LoVo (cell line): ENCODE results near the gene FOXO3.

Source experiments
- DNase-seq: peaks from one replicate; pipeline ENCODE4 v3.0.0-alpha.2; 2016; ENCODE audit warnings: low spot score

Gene FOXO3

GRCh38 chr6:108576709-108577108, 16.0 kb downstream of the FOXO3 start:
- DNase-seq = no peak

GRCh38 chr6:108578166-108578565, 17.4 kb downstream of the FOXO3 start:
- no peak for DNase-seq

GRCh38 chr6:108578595-108579327, 18.0 kb downstream of the FOXO3 start:
- DNase-seq = no peak

- DNase-seq = no peak
Observed at GRCh38 chr6:108579328-108579721, 18.6 kb downstream of the FOXO3 start.

- DNase-seq = no peak
Observed at GRCh38 chr6:108580646-108581045, 19.9 kb downstream of the FOXO3 start.

GRCh38 chr6:108581237-108581931, 20.7 kb downstream of the FOXO3 start:
- no peak for DNase-seq

GRCh38 chr6:108581932-108582475, 21.3 kb downstream of the FOXO3 start:
- DNase-seq = no peak

GRCh38 chr6:108582618-108583017, 21.9 kb downstream of the FOXO3 start:
- no peak for DNase-seq

GRCh38 chr6:108584323-108584722, 23.6 kb downstream of the FOXO3 start:
- no peak for DNase-seq

- no peak for DNase-seq
Observed at GRCh38 chr6:108585359-108585758, 24.6 kb downstream of the FOXO3 start.

GRCh38 chr6:108585921-108586536, 25.3 kb downstream of the FOXO3 start:
- DNase-seq = no peak

GRCh38 chr6:108587258-108588059, 26.7 kb downstream of the FOXO3 start:
- no peak for DNase-seq

- DNase-seq = no peak
Observed at GRCh38 chr6:108588586-108588985, 27.9 kb downstream of the FOXO3 start.

- no peak for DNase-seq
Observed at GRCh38 chr6:108589244-108589791, 28.6 kb downstream of the FOXO3 start.

GRCh38 chr6:108591040-108591816, 30.5 kb downstream of the FOXO3 start:
- no peak for DNase-seq

- DNase-seq = no peak
Observed at GRCh38 chr6:108592371-108593337, 31.9 kb downstream of the FOXO3 start.

GRCh38 chr6:108594151-108594550, 33.4 kb downstream of the FOXO3 start:
- no peak for DNase-seq

- no peak for DNase-seq
Observed at GRCh38 chr6:108594640-108595039, 33.9 kb downstream of the FOXO3 start.

- DNase-seq = no peak
Observed at GRCh38 chr6:108596956-108597355, 36.2 kb downstream of the FOXO3 start.
